ENCODE results near the gene TMEM37. TPM values are rescaled to one million over a fixed set of nuclear protein-coding genes. Genes with fewer than 3 reads are reported as not detected.

The TMEM37 gene
- total RNA-seq, 4 donors from 2014 or later = 1.7 to 2.8 (median 2.2) TPM

GRCh38 chr2:119425620-119426395, 5.8 kb upstream of the TMEM37 start:
- Histone ChIP-seq H3K27me3 (no peaks in the 10 kb centered on the region), H3K27ac (replicated peaks in 1 of 4) (no peak overlapping the region), H3K4me3 (no peak overlapping the region), H3K9me3 (no peaks in the 10 kb centered on the region), H3K36me3 (no peaks in the 10 kb centered on the region), H3K4me1 (peaks cover 0 to 13% (median 9%) of the 10 kb centered on the region in 4 donors)
- DNase-seq (ENCODE audit: extremely low spot score) = no peak
- intact Hi-C loops (cut with DNase I) = no loop called here
- no peak for TF ChIP-seq POLR2AphosphoS5 (IDR thresholded peaks at IDR 0.05)
- no peak for TF ChIP-seq EP300 (IDR thresholded peaks at IDR 0.05)
- no peak for TF ChIP-seq POLR2A (IDR thresholded peaks at IDR 0.05; ENCODE audit: low read depth)
- TF ChIP-seq CTCF (IDR thresholded peaks at IDR 0.05) = no peak
- WGBS = 93% methylated on average over 7 of the region's 7 CpGs

DNA sequence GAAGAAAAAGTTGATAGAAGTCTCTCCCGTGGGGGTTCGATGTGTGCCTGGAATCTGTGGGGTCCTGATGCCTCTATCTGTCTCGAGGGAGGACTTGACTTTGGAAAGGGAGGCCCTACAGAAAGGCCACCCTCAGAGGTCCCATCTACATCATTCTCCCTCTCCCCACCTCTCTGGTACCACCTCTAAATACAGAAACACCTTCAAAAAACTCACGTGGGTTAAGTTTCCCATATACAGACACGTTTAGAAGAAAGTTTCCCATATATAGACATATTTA, 5.3 kb upstream of the TMEM37 start:
- TF ChIP-seq POLR2A (IDR thresholded peaks at IDR 0.05; ENCODE audit: low read depth) (no peak), CTCF (IDR thresholded peaks at IDR 0.05) (no peak), POLR2AphosphoS5 (IDR thresholded peaks at IDR 0.05) (no peak), EP300 (IDR thresholded peaks at IDR 0.05) (no peak)
- Histone ChIP-seq H3K4me3 (no peak overlapping the region), H3K27ac (replicated peaks in 1 of 4) (no peak overlapping the region), H3K4me1 (peaks cover 3 to 17% (median 13%) of the 10 kb centered on the region in 4 donors), H3K9me3 (no peaks in the 10 kb centered on the region), H3K36me3 (no peaks in the 10 kb centered on the region), H3K27me3 (no peaks in the 10 kb centered on the region)
- WGBS = 66% methylated on average over 5 of the region's 5 CpGs
- no peak for DNase-seq (ENCODE audit: extremely low spot score)
- intact Hi-C loops (cut with DNase I) = no loop called here

DNA sequence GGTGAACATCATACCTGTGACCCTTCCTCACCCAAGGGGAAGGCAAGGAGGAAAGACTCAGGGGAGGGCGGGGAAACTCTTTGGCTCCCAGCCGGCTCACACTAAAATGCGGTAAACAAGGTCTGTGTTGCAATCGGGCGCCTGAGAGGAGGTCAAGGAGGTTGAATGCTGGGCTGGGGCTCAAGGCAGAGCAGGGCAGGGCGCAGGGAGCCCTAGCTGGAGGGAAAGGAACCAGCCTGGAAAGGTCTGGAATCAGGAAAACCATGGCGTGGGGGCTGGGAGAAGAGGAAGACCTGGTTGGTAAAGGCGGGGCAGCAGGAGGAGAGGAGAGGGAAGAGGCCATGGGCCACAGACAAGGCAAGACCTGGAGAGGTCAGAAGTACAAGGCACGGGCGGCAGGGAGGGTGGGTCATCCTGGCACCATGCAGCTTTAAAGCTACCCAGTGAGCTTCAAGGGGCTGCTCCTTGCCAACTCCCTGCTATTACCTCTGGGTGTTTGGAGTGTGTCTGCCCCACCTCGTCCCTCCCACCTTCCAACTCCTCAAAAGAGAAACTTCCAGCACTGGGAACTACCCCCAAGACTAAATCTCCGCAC, 4.8 kb upstream of the TMEM37 start:
- no peak for TF ChIP-seq POLR2A (IDR thresholded peaks at IDR 0.05; ENCODE audit: low read depth)
- TF ChIP-seq EP300 (IDR thresholded peaks at IDR 0.05) = no peak
- TF ChIP-seq CTCF (IDR thresholded peaks at IDR 0.05) = no peak
- no peak for TF ChIP-seq POLR2AphosphoS5 (IDR thresholded peaks at IDR 0.05)
- DNase-seq (ENCODE audit: extremely low spot score) = no peak
- Histone ChIP-seq H3K36me3 (no peaks in the 10 kb centered on the region), H3K4me1 (peaks cover 8 to 23% (median 16%) of the 10 kb centered on the region in 4 donors), H3K27ac (replicated peaks in 1 of 4) (no peak overlapping the region), H3K27me3 (no peaks in the 10 kb centered on the region), H3K9me3 (no peaks in the 10 kb centered on the region), H3K4me3 (no peak overlapping the region)
- 72% methylated on average over 12 of the region's 12 CpGs for WGBS
- intact Hi-C loops (cut with DNase I) = no loop called here

- Histone ChIP-seq H3K36me3 (no peaks in the 10 kb centered on the region), H3K9me3 (no peaks in the 10 kb centered on the region), H3K27me3 (no peaks in the 10 kb centered on the region), H3K4me1 (peaks cover 17 to 32% (median 23%) of the 10 kb centered on the region in 4 donors), H3K27ac (replicated peaks in 1 of 4) (no peak overlapping the region), H3K4me3 (no peak overlapping the region)
- 92% methylated on average over 3 of the region's 3 CpGs for WGBS
- intact Hi-C loops (cut with DNase I) = no loop called here
- TF ChIP-seq EP300 (IDR thresholded peaks at IDR 0.05) = no peak
- no peak for TF ChIP-seq POLR2AphosphoS5 (IDR thresholded peaks at IDR 0.05)
- no peak for TF ChIP-seq POLR2A (IDR thresholded peaks at IDR 0.05; ENCODE audit: low read depth)
- no peak for TF ChIP-seq CTCF (IDR thresholded peaks at IDR 0.05)
- DNase-seq (ENCODE audit: extremely low spot score) = no peak
These were observed 3.9 kb upstream of the TMEM37 start for GRCh38 chr2:119427756-119428155.
